B cell (primary cell): ENCODE results near the gene KRTAP5-1. TPM values are rescaled to one million over a fixed set of nuclear protein-coding genes. Genes with fewer than 3 reads are reported as not detected.
A peak's percentile ranks its signal among the peaks of the same experiment; 100 is the strongest.

ENCODE experiments used
- ATAC-seq: fragments of 200-7000 bp; cut with Tn5 transposase; one replicate; pipeline ENCODE4 v1.10.0; 2021; ENCODE audit warnings: low read depth, mild to moderate bottlenecking, moderate number of reproducible peaks, moderate library complexity
- CTCF ChIA-PET: fragments of 350-600 bp; sonication (Branson Sonifier 250); formaldehyde crosslinking; loops from one replicate; lab custom pipeline; 2021; ENCODE audit warnings: antibody characterized with exemption, inconsistent platforms; lab: Charles Lee
- POLR2A ChIA-PET: fragments of 350-600 bp; sonication (Branson Sonifier 250); formaldehyde crosslinking; loops from one replicate; lab custom pipeline; 2021; ENCODE audit warnings: antibody characterized with exemption; lab: Charles Lee
- DNase-seq: peaks from one replicate; pipeline ENCODE4 v3.0.0; 2013
- H2AFZ ChIP-seq: 2 replicates; pipeline ENCODE4 v1.6.1; 2012; ENCODE audit warnings: mild to moderate bottlenecking, low read depth, low read length; ENCODE audit not compliant: insufficient read depth, poor library complexity, severe bottlenecking
- H3K27ac ChIP-seq, 2 donors: 1 replicate in 1 of 2; 2 replicates in 1 of 2; pipeline ENCODE4 v1.5.1; 2012 to 2013; ENCODE audit warnings: low read length in 2 of 2, mild to moderate bottlenecking in 2 of 2, moderate library complexity in 1 of 2
- H3K27me3 ChIP-seq, 4 experiments: fragments of 200-600 bp in 1 of 4; sonication (generic) in 1 of 4; replicated peaks in 1 of 4; 1 replicate in 2 of 4; 2 replicates in 2 of 4; pipeline versions ENCODE4 v1.6.1 to v1.7.0; 2013 to 2016; ENCODE audit warnings: low read length in 3 of 4, mild to moderate bottlenecking in 2 of 4, mixed read lengths in 1 of 4, moderate library complexity in 1 of 4; ENCODE audit not compliant: insufficient read depth in 4 of 4, control insufficient read depth in 3 of 4; ENCODE audit errors: control extremely low read depth in 1 of 4
- H3K36me3 ChIP-seq, 2 experiments: replicated peaks in 1 of 2; 1 replicate in 1 of 2; 2 replicates in 1 of 2; pipeline versions ENCODE4 v1.6.1 to v1.7.1; 2013; ENCODE audit warnings: low read length in 1 of 2; ENCODE audit not compliant: insufficient read depth in 2 of 2, control insufficient read depth in 1 of 2; ENCODE audit errors: control extremely low read depth in 1 of 2, extremely low read depth in 1 of 2
- H3K4me1 ChIP-seq, 2 donors: fragments of 200-600 bp in 1 of 2; sonication (generic) in 1 of 2; 1 replicate in 1 of 2; 2 replicates in 1 of 2; pipeline versions ENCODE4 v1.5.1 to v1.6.1; 2013 to 2017; ENCODE audit warnings: low read length in 2 of 2; ENCODE audit not compliant: control insufficient read depth in 2 of 2, insufficient read depth in 2 of 2
- H3K4me2 ChIP-seq: replicated peaks from 2 replicates; pipeline ENCODE3; 2012; ENCODE audit warnings: mild to moderate bottlenecking, low read depth, low read length; ENCODE audit not compliant: poor library complexity, severe bottlenecking
- H3K4me3 ChIP-seq, 5 experiments: fragments of 200-600 bp in 1 of 5; sonication (generic) in 1 of 5; 1 replicate in 3 of 5; 2 replicates in 2 of 5; pipeline versions ENCODE4 v1.5.1 to v1.7.0; 2011 to 2016; ENCODE audit warnings: low read length in 4 of 5, mild to moderate bottlenecking in 4 of 5, low read depth in 2 of 5, control low read depth in 1 of 5, moderate library complexity in 1 of 5; ENCODE audit not compliant: insufficient read depth in 1 of 5; ENCODE audit errors: control extremely low read depth in 1 of 5, extremely low read depth in 1 of 5
- H3K79me2 ChIP-seq: fragments of 200-600 bp; sonication (generic); one replicate; pipeline ENCODE4 v1.6.0; 2016; ENCODE audit warnings: low read length; ENCODE audit not compliant: control insufficient read depth, insufficient read depth
- H3K9ac ChIP-seq: fragments of 200-600 bp; sonication (generic); 2 replicates; pipeline ENCODE4 v1.6.1; 2017; ENCODE audit warnings: mild to moderate bottlenecking, low read length, moderate library complexity
- H3K9me3 ChIP-seq, 3 donors: one replicate each; pipeline versions ENCODE4 v1.6.1 to v1.7.1; 2013; ENCODE audit warnings: low read length in 2 of 3; ENCODE audit not compliant: control insufficient read depth in 2 of 3, insufficient read depth in 1 of 3; ENCODE audit errors: control extremely low read depth in 1 of 3
- H4K20me1 ChIP-seq: 2 replicates; pipeline ENCODE4 v1.6.0; 2012; ENCODE audit warnings: mild to moderate bottlenecking, low read length; ENCODE audit not compliant: insufficient read depth, control insufficient read depth, poor library complexity, severe bottlenecking
- H3K27ac Mint-ChIP-seq: one replicate; pipeline ENCODE4 v1.8.0; 2021; ENCODE audit warnings: mixed read lengths
- H3K27me3 Mint-ChIP-seq: one replicate; pipeline ENCODE4 v1.8.0; 2021; ENCODE audit warnings: mixed read lengths
- H3K4me1 Mint-ChIP-seq: one replicate; pipeline ENCODE4 v1.8.0; 2021; ENCODE audit warnings: mixed read lengths
- H3K4me3 Mint-ChIP-seq: one replicate; pipeline ENCODE4 v1.8.0; 2021; ENCODE audit warnings: mixed read lengths
- H3K9me3 Mint-ChIP-seq: one replicate; pipeline ENCODE4 v1.8.0; 2022; ENCODE audit warnings: mixed read lengths; ENCODE audit not compliant: insufficient read depth
- CTCF ChIP-seq: fragments of 200-600 bp; IDR thresholded peaks from one replicate; pipeline ENCODE4 v1.8.0; 2022; ENCODE audit warnings: antibody characterized with exemption, mild to moderate bottlenecking
- EZH2 ChIP-seq: IDR thresholded peaks from 2 replicates; pipeline ENCODE4 v1.6.1; 2012; ENCODE audit warnings: borderline replicate concordance, low read depth, mild to moderate bottlenecking, moderate library complexity, low read length; ENCODE audit not compliant: insufficient read depth, poor library complexity, severe bottlenecking
- WGBS: methylation state at CpG from one replicate; pipeline ENCODE4 v1.1.5; 2013; ENCODE audit warnings: missing lambda C conversion rate; ENCODE audit not compliant: insufficient coverage; 5-methylcytosine and 5-hydroxymethylcytosine counted together
- intact Hi-C: fragments of 100-400 bp; cut with micrococcal nuclease; formaldehyde crosslinking; loops from one replicate; pipeline ENCODE4 v1.10.0; 2022
- polyA plus RNA-seq: library from polyadenylated mRNA; depleted of rRNA; stranded (reverse); fragments of >200 nt; gene quantifications from 2 replicates; pipeline ENCODE4 v1.2.3, GENCODE V29; 2012
- total RNA-seq, 2 donors: library from RNA; stranded (reverse); fragments of 120-200 nt in 1 of 2; gene quantifications; 1 replicate in 1 of 2; 2 replicates in 1 of 2; pipeline versions ENCODE4 v1.2.3 to v1.2.4, GENCODE V29; 2013 to 2022

KRTAP5-1 gene
- total and polyA plus RNA-seq, 2 donors (not counting 1 experiment from before 2014, with no cell fraction given) = not detected

GRCh38 chr11:1630271-1630670, 45.2 kb upstream of the KRTAP5-1 start:
- peaks cover 3% of the 10 kb centered on the region for H3K4me1 Mint-ChIP-seq
- H3K27ac ChIP-seq = no peak overlapping the region
- ChIA-PET POLR2A (no interaction called here), CTCF (interaction anchor here (1.0 to 6.3 kb wide), 3 partner anchors 10 to 84 kb away, joined by 3 to 25 read pairs (median 13); no protein-coding TSS in a partner anchor)
- no peaks in the 10 kb centered on the region for H3K79me2 ChIP-seq
- H3K4me2 ChIP-seq = no peak overlapping the region
- intact Hi-C loops = no loop called here
- DNase-seq (no peak), ATAC-seq (no peak)
- peaks cover 0 to 24% (median 6%) of the 10 kb centered on the region in 4 experiments for H3K27me3 ChIP-seq
- WGBS = 89% methylated on average over 2 of the region's 2 CpGs
- TF ChIP-seq EZH2 (no peak), CTCF (no peak)
- no peaks in the 10 kb centered on the region for H4K20me1 ChIP-seq
- no peak overlapping the region for H3K4me3 Mint-ChIP-seq
- H2AFZ ChIP-seq = no peak overlapping the region
- peaks cover 7 to 8% of the 10 kb centered on the region in 2 donors for H3K4me1 ChIP-seq
- H3K36me3 ChIP-seq = no peaks in the 10 kb centered on the region
- peaks cover 54% of the 10 kb centered on the region for H3K27me3 Mint-ChIP-seq
- H3K9me3 Mint-ChIP-seq = no peaks in the 10 kb centered on the region
- no peak overlapping the region for H3K27ac Mint-ChIP-seq
- no peaks in the 10 kb centered on the region for H3K9me3 ChIP-seq
- H3K4me3 ChIP-seq = no peak overlapping the region
- no peak overlapping the region for H3K9ac ChIP-seq

- Histone ChIP-seq H3K9me3 (no peaks in the 10 kb centered on the region), H3K36me3 (no peaks in the 10 kb centered on the region), H4K20me1 (no peaks in the 10 kb centered on the region), H3K4me1 (peaks cover 7 to 8% of the 10 kb centered on the region in 2 donors), H3K27me3 (peaks cover 0 to 24% (median 6%) of the 10 kb centered on the region in 4 experiments), H3K4me2 (peak within 1 kb of the TSS; percentile 43), H3K4me3 (no peak within 1 kb of the TSS), H3K9ac (no peak within 1 kb of the TSS), H3K79me2 (no peaks in the 10 kb centered on the region), H3K27ac (no peak within 1 kb of the TSS), H2AFZ (no peak within 1 kb of the TSS)
- ChIA-PET CTCF (interaction anchor here (0.9 to 6.3 kb wide), 2 partner anchors 55 to 83 kb away, joined by 4 to 25 read pairs; no protein-coding TSS in a partner anchor), POLR2A (no interaction called here)
- no peak within 1 kb of the TSS for H3K4me3 Mint-ChIP-seq
- no peaks in the 10 kb centered on the region for H3K9me3 Mint-ChIP-seq
- H3K27ac Mint-ChIP-seq = no peak within 1 kb of the TSS
- no peak for TF ChIP-seq EZH2
- no peak for TF ChIP-seq CTCF
- intact Hi-C loops = loop anchor here (2.0 kb wide), 2 partner anchors 35 to 427 kb away; no protein-coding TSS in a partner anchor
- peaks cover 3% of the 10 kb centered on the region for H3K4me1 Mint-ChIP-seq
- no peak for ATAC-seq
- H3K27me3 Mint-ChIP-seq = peaks cover 52% of the 10 kb centered on the region
- 65% methylated on average over 16 of the region's 26 CpGs for WGBS
- no peak for DNase-seq
Measured at GRCh38 chr11:1629326-1630185, 44.5 kb upstream of the KRTAP5-1 start, which contains the start of gene KRTAP5-5. Gene KRTAP5-5 (plus strand): TSS chr11:1629775. CDS start chr11:1629841, 66 bp downstream.
